SK-N-SH (cell line): ENCODE measurements around the gene PNPLA4.

Source experiments
- CTCF ChIP-seq: fragments of 200-600 bp; sonication (generic); IDR thresholded peaks from 2 replicates; pipeline ENCODE4 v1.6.1; 2017; ENCODE audit warnings: antibody characterized with exemption, mild to moderate bottlenecking, moderate library complexity
- EP300 ChIP-seq, 2 experiments: IDR thresholded peaks; 2 replicates each; pipeline versions ENCODE4 v1.4.0 to v1.6.1; 2012; ENCODE audit warnings: borderline replicate concordance in 1 of 2, low read depth in 1 of 2, low read length in 1 of 2
- POLR2AphosphoS5 ChIP-seq: IDR thresholded peaks from 2 replicates; pipeline ENCODE4 v1.6.1; 2012; ENCODE audit warnings: low read depth, low read length

- TF ChIP-seq POLR2AphosphoS5 (no peak), CTCF (no peak), EP300 (IDR thresholded peaks at IDR 0.05; ENCODE audit: borderline replicate concordance in 1 of 2, low read depth in 1 of 2, low read length in 1 of 2) (no peak)
These were observed 43.2 kb upstream of the PNPLA4 start for GRCh38 chrX:7970428-7970827.
